ENCODE measurements around the gene DBI. TPM values are rescaled to one million over a fixed set of nuclear protein-coding genes. Genes with fewer than 3 reads are reported as not detected.

Gene DBI
- total and polyA plus RNA-seq, 2 donors (not counting 1 experiment from before 2014, with no cell fraction given): 128 to 653 TPM

DNA sequence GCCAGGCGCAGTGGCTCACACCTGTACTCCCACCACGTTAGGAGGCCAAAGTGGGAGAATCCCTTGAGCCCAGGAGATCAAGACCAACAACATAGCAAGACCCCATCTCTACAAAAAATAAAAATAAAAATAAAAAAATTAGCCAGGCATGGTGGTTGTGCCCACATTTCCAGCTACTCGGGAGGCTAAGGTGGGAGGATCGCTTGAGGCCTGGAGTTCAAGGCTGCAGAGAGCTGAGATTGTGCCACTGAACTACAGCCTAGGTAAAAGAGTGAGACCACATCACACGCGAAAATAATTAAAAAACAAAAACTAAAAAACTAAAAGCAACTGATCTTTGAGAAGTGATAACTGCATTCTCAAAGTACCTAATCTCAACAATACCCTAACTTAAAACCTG, 2.0 kb upstream of the DBI start:
- TF ChIP-seq CTCF (conservative IDR thresholded peaks at IDR 0.05 in 1 of 2, IDR thresholded peaks at IDR 0.05 in 1 of 2; ENCODE audit: low read depth in 1 of 2, low read length in 2 of 2) (no peak), EZH2 (IDR thresholded peaks at IDR 0.05; ENCODE audit: low read length, missing control alignments) (no peak)
- Histone ChIP-seq H3K79me2 (ENCODE audit: control insufficient read depth, insufficient read depth, low read length) (peaks cover 32% of the 10 kb centered on the region), H3K9me3 (ENCODE audit: control insufficient read depth, insufficient read depth, low read depth, low read length) (no peaks in the 10 kb centered on the region), H3K27ac (ENCODE audit: insufficient read depth, low read length) (no peak overlapping the region), H3K4me2 (ENCODE audit: extremely low read depth, insufficient read depth, low read length) (peak overlapping the region; percentile 80), H3K36me3 (ENCODE audit: control insufficient read depth, insufficient read depth, low read length) (peaks cover 6% of the 10 kb centered on the region), H3K4me1 (ENCODE audit: control insufficient read depth, extremely low read depth, insufficient read depth, low read length) (peaks cover 7% of the 10 kb centered on the region), H2AFZ (ENCODE audit: low read length) (no peak overlapping the region), H3K27me3 (ENCODE audit: control insufficient read depth, insufficient read depth, low read length) (no peaks in the 10 kb centered on the region), H3K9ac (ENCODE audit: insufficient read depth, low read length) (no peak overlapping the region), H4K20me1 (ENCODE audit: control insufficient read depth, extremely low read depth, insufficient read depth, low read length) (no peaks in the 10 kb centered on the region), H3K4me3 (replicated peaks in 1 of 4; ENCODE audit: control extremely low read depth in 1 of 4, insufficient read depth in 1 of 4, low read depth in 3 of 4, low read length in 4 of 4) (no peak overlapping the region)
- DNase-seq (ENCODE audit: low read depth in 2 of 2): no peak

DNA sequence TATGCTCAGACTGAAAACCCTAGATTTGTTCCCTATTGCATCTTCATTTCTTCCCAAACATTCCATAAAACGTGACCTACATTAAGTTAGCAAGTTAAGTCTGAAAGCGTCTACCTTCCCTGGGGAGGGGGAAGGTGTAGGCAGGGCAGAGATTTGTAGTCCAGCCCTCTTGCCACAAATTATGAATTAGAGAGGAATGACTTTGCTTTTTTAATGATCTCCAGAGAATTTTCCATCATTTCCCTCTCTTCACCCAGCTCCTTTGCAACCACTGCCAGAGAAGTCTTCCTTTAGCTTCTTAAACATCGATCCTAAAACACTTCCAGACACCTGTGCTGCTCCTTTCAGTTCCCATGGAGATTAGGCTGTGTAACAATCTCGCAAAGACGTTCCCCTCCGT, 1.3 kb upstream of the DBI start:
- Histone ChIP-seq H3K4me2 (ENCODE audit: extremely low read depth, insufficient read depth, low read length) (peak overlapping the region; percentile 80), H3K9me3 (ENCODE audit: control insufficient read depth, insufficient read depth, low read depth, low read length) (no peaks in the 10 kb centered on the region), H2AFZ (ENCODE audit: low read length) (no peak overlapping the region), H3K4me1 (ENCODE audit: control insufficient read depth, extremely low read depth, insufficient read depth, low read length) (peaks cover 7% of the 10 kb centered on the region), H3K27me3 (ENCODE audit: control insufficient read depth, insufficient read depth, low read length) (no peaks in the 10 kb centered on the region), H3K4me3 (replicated peaks in 1 of 4; ENCODE audit: control extremely low read depth in 1 of 4, insufficient read depth in 1 of 4, low read depth in 3 of 4, low read length in 4 of 4) (peak overlapping the region; percentile 92 to 100 (median 94)), H3K27ac (ENCODE audit: insufficient read depth, low read length) (no peak overlapping the region), H3K9ac (ENCODE audit: insufficient read depth, low read length) (no peak overlapping the region), H4K20me1 (ENCODE audit: control insufficient read depth, extremely low read depth, insufficient read depth, low read length) (no peaks in the 10 kb centered on the region), H3K79me2 (ENCODE audit: control insufficient read depth, insufficient read depth, low read length) (peaks cover 32% of the 10 kb centered on the region), H3K36me3 (ENCODE audit: control insufficient read depth, insufficient read depth, low read length) (peaks cover 9% of the 10 kb centered on the region)
- TF ChIP-seq CTCF (conservative IDR thresholded peaks at IDR 0.05 in 1 of 2, IDR thresholded peaks at IDR 0.05 in 1 of 2; ENCODE audit: low read depth in 1 of 2, low read length in 2 of 2) (no peak), EZH2 (IDR thresholded peaks at IDR 0.05; ENCODE audit: low read length, missing control alignments) (no peak)
- DNase-seq (ENCODE audit: low read depth in 2 of 2): no peak

- Histone ChIP-seq H3K27ac (ENCODE audit: insufficient read depth, low read length) (peak overlapping the region; percentile 64), H3K4me1 (ENCODE audit: control insufficient read depth, extremely low read depth, insufficient read depth, low read length) (peaks cover 7% of the 10 kb centered on the region), H3K9ac (ENCODE audit: insufficient read depth, low read length) (peak overlapping the region; percentile 75), H3K4me2 (ENCODE audit: extremely low read depth, insufficient read depth, low read length) (peak overlapping the region; percentile 80), H3K79me2 (ENCODE audit: control insufficient read depth, insufficient read depth, low read length) (peaks cover 32% of the 10 kb centered on the region), H3K4me3 (replicated peaks in 1 of 4; ENCODE audit: control extremely low read depth in 1 of 4, insufficient read depth in 1 of 4, low read depth in 3 of 4, low read length in 4 of 4) (peak overlapping the region; percentile 92 to 100 (median 94)), H3K27me3 (ENCODE audit: control insufficient read depth, insufficient read depth, low read length) (no peaks in the 10 kb centered on the region), H4K20me1 (ENCODE audit: control insufficient read depth, extremely low read depth, insufficient read depth, low read length) (no peaks in the 10 kb centered on the region), H3K9me3 (ENCODE audit: control insufficient read depth, insufficient read depth, low read depth, low read length) (no peaks in the 10 kb centered on the region), H2AFZ (ENCODE audit: low read length) (peak overlapping the region; percentile 22), H3K36me3 (ENCODE audit: control insufficient read depth, insufficient read depth, low read length) (peaks cover 13% of the 10 kb centered on the region)
- peak; percentile 26 to 47 for DNase-seq (ENCODE audit: low read depth in 2 of 2)
- TF ChIP-seq CTCF (conservative IDR thresholded peaks at IDR 0.05 in 1 of 2, IDR thresholded peaks at IDR 0.05 in 1 of 2; ENCODE audit: low read depth in 1 of 2, low read length in 2 of 2): no peak
- no peak for TF ChIP-seq EZH2 (IDR thresholded peaks at IDR 0.05; ENCODE audit: low read length, missing control alignments)
These were observed 572 bp upstream of the DBI start for GRCh38 chr2:119366161-119366648.

Data from fibroblast of lung (primary cell).